ENCODE results near the gene CEP152.

CEP152 gene

GRCh38 chr15:48703544-48703943 lies 107.3 kb downstream of the CEP152 start:
- no peak for DNase-seq

- no peak for DNase-seq
These were observed 108.2 kb downstream of the CEP152 start for GRCh38 chr15:48702569-48703236.

- peak in 2 of 4 experiments; percentile 12 for DNase-seq
These were observed 114.1 kb downstream of the CEP152 start for GRCh38 chr15:48696627-48697312.

DNA sequence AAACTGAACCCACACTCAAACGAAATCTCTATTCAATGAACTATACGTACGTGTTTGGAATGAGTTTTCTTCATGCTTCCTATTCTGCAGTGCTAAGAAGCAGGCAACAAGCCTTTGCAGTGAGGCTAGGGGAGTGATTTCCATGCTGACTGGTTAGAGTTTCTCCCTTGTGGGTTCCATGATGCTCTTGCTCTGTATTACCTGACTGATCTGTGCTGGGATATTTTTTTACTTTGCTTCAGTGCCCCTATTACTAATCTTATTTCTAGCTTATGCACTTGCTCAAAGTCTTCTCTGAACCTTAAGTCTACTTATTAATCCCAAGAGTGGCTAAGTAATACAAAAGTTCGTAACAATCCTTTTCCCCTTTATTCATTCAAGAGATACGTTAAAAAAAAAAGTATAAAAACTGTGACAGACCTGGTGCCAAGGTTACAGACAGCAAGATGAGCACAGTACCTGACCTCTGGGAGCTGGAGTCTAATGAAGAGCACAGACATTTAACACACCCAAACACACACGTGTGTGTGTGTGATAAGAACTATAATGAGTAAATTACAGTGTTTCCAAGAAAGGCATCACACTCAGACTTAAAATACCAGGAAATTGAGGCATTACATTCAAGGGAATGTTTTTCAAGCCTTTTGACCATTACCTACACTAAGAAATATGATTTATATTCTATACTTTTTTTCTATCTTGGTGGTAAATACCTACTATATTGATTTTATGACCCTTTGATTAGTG lies 114.9 kb downstream of the CEP152 start:
- DNase-seq, result no peak

DNA sequence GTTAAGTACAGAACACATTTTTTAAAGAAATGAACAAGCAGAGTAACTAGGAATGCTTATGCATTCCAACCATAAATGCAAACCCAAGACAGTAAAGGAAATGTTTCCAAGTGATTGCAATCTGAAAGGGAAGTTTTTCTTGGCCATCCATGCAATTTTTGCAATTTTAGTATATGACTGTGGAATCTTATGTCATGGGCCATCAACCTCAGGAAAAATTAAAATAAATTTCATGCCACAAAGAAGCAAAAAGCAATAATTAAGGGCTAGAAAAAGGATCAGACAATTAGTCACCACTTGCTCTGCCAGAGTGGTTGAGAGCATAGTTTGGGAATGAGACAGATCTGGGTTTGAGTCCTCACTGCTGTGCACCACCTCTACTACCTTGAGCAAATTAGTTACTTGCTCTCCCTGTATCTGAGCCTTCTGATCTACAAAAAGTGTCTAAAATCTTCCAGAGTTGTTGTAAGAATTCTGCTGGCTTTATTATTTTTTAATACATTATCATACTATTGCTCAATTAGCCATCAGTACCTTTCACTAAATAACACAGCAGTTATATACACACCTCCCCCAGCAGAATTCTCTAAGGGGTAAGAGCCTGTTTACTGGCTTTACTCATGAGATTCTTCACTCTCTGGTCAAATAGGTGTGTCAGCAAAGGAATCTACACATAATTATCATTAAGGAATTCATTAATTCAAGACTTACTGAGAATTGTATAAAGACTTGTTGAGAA lies 115.6 kb downstream of the CEP152 start:
- DNase-seq, result no peak

DNA sequence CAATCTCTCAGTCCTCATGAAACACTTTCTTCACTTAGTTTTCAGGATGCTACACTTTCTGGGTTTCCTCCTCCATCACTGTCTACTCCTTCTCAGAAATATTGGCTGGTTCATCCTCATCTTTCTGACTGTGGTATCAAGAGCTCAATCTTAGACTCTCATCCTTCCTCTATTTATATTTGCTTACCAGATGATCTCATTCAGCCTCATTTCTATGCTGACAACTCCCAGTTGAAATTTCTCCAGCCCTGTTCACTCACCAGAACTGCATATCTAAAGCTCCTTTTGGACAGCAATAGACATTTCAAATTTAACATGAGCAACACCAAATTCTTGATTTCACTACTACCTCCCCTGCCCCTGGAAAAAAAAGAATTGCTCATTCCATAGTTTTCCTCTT lies 117.4 kb downstream of the CEP152 start:
- DNase-seq, result no peak

DNA sequence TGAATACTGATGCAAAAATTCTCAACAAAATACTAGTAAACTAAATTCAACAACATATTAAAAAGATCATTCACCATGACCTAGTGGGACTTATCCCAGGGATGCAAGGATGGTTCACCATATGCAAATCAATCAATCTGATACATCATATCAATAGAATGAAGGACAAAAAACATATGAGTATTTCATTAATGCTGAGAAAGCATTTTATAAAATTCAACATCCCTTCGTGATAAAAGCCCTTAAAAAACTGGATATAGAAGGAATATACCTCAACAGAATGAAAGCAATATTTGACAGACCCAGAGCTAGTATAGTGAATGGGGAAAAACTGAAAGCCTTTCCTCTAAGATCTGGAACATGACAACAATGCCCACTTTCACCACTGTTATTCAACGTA lies 122.4 kb downstream of the CEP152 start:
- DNase-seq, result no peak

Data from suppressor macrophage (primary cell).